H1 (cell line): Measurements from ENCODE around the gene TMEM187.

Source experiments
- CREB1 ChIP-seq: IDR thresholded peaks from 2 replicates; pipeline ENCODE4 v1.6.1; 2012; ENCODE audit warnings: inconsistent platforms
- EZH2 ChIP-seq: fragments of 200-600 bp; sonication (generic); IDR thresholded peaks from 2 replicates; pipeline ENCODE4 v1.7.1; 2012; ENCODE audit warnings: low read depth, mild to moderate bottlenecking, moderate library complexity, low read length, inconsistent platforms; ENCODE audit not compliant: severe bottlenecking
- JUN ChIP-seq: IDR thresholded peaks from 2 replicates; pipeline ENCODE4 v1.6.1; 2011; ENCODE audit warnings: low read depth, mild to moderate bottlenecking, improper control_type of control experiment, low read length
- NANOG ChIP-seq: IDR thresholded peaks from 2 replicates; pipeline ENCODE4 v1.6.1; 2011; ENCODE audit warnings: low read length, low read depth, mild to moderate bottlenecking, inconsistent platforms; ENCODE audit not compliant: insufficient read depth, poor library complexity, severe bottlenecking
- POLR2A ChIP-seq, 2 experiments: IDR thresholded peaks; 1 replicate in 1 of 2; 2 replicates in 1 of 2; pipeline ENCODE4 v1.6.1; 2011; ENCODE audit warnings: low read depth in 2 of 2, low read length in 2 of 2, mild to moderate bottlenecking in 2 of 2; ENCODE audit errors: control extremely low read depth in 1 of 2
- RAD21 ChIP-seq, 2 experiments: IDR thresholded peaks in 1 of 2; conservative IDR thresholded peaks in 1 of 2; 2 replicates each; pipeline ENCODE4 v1.6.1; 2011; ENCODE audit warnings: low read depth in 2 of 2, low read length in 2 of 2, improper control_type of control experiment in 1 of 2, inconsistent platforms in 1 of 2, mild to moderate bottlenecking in 1 of 2, moderate library complexity in 1 of 2
- RXRA ChIP-seq: IDR thresholded peaks from 2 replicates; pipeline ENCODE4 v1.6.1; 2011; ENCODE audit warnings: low read depth, mild to moderate bottlenecking, low read length, moderate library complexity; ENCODE audit not compliant: insufficient read depth
- TF ChIP-seq, protein P1 (sequence below), 3 experiments: IDR thresholded peaks; 1 replicate in 2 of 3; 2 replicates in 1 of 3; pipeline versions ENCODE4 v1.5.1 to v1.6.1; 2011; ENCODE audit warnings: low read length in 3 of 3, mild to moderate bottlenecking in 3 of 3, inconsistent platforms in 2 of 3, low read depth in 1 of 3, moderate library complexity in 1 of 3; ENCODE audit not compliant: insufficient read depth in 1 of 3; ENCODE audit errors: control extremely low read depth in 1 of 3
- TF ChIP-seq, protein P2 (sequence below): fragments of 300-600 bp; sonication (generic); IDR thresholded peaks from 2 replicates; pipeline ENCODE4 v1.7.1; 2012; ENCODE audit warnings: low read length, moderate library complexity, mild to moderate bottlenecking, inconsistent platforms; ENCODE audit not compliant: insufficient replicate concordance
- TF ChIP-seq, protein P3 (sequence below): IDR thresholded peaks from 2 replicates; pipeline ENCODE4 v1.6.1; 2012; ENCODE audit warnings: low read length, inconsistent platforms
- TF ChIP-seq, protein P4 (sequence below): IDR thresholded peaks from 2 replicates; pipeline ENCODE4 v1.6.1; 2012; ENCODE audit warnings: inconsistent platforms

DNA sequence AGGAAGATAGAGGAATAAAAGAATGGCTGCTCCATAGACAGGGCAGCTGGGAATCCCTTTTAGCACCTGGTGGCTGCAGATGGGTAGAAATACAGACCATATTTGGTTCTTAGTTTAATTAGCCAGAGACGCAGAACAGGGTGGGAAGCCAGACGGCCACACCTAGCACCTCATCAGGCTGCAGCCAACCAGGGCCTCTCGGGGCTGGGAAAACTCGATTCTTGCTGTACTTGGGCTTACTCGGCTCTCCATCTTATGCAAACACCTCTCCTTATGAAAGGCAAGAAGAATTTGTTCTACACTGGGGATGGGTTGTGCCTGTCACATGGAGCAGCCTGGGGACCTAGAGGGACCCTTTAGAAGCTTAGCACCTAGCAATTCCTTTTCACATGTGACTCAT is 27.5 kb downstream of the TMEM187 start:
- TF ChIP-seq, protein P1, sequence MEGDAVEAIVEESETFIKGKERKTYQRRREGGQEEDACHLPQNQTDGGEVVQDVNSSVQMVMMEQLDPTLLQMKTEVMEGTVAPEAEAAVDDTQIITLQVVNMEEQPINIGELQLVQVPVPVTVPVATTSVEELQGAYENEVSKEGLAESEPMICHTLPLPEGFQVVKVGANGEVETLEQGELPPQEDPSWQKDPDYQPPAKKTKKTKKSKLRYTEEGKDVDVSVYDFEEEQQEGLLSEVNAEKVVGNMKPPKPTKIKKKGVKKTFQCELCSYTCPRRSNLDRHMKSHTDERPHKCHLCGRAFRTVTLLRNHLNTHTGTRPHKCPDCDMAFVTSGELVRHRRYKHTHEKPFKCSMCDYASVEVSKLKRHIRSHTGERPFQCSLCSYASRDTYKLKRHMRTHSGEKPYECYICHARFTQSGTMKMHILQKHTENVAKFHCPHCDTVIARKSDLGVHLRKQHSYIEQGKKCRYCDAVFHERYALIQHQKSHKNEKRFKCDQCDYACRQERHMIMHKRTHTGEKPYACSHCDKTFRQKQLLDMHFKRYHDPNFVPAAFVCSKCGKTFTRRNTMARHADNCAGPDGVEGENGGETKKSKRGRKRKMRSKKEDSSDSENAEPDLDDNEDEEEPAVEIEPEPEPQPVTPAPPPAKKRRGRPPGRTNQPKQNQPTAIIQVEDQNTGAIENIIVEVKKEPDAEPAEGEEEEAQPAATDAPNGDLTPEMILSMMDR (IDR thresholded peaks at IDR 0.05; ENCODE audit: control extremely low read depth in 1 of 3, insufficient read depth in 1 of 3, low read depth in 1 of 3, low read length in 3 of 3): no peak
- TF ChIP-seq, protein P2, sequence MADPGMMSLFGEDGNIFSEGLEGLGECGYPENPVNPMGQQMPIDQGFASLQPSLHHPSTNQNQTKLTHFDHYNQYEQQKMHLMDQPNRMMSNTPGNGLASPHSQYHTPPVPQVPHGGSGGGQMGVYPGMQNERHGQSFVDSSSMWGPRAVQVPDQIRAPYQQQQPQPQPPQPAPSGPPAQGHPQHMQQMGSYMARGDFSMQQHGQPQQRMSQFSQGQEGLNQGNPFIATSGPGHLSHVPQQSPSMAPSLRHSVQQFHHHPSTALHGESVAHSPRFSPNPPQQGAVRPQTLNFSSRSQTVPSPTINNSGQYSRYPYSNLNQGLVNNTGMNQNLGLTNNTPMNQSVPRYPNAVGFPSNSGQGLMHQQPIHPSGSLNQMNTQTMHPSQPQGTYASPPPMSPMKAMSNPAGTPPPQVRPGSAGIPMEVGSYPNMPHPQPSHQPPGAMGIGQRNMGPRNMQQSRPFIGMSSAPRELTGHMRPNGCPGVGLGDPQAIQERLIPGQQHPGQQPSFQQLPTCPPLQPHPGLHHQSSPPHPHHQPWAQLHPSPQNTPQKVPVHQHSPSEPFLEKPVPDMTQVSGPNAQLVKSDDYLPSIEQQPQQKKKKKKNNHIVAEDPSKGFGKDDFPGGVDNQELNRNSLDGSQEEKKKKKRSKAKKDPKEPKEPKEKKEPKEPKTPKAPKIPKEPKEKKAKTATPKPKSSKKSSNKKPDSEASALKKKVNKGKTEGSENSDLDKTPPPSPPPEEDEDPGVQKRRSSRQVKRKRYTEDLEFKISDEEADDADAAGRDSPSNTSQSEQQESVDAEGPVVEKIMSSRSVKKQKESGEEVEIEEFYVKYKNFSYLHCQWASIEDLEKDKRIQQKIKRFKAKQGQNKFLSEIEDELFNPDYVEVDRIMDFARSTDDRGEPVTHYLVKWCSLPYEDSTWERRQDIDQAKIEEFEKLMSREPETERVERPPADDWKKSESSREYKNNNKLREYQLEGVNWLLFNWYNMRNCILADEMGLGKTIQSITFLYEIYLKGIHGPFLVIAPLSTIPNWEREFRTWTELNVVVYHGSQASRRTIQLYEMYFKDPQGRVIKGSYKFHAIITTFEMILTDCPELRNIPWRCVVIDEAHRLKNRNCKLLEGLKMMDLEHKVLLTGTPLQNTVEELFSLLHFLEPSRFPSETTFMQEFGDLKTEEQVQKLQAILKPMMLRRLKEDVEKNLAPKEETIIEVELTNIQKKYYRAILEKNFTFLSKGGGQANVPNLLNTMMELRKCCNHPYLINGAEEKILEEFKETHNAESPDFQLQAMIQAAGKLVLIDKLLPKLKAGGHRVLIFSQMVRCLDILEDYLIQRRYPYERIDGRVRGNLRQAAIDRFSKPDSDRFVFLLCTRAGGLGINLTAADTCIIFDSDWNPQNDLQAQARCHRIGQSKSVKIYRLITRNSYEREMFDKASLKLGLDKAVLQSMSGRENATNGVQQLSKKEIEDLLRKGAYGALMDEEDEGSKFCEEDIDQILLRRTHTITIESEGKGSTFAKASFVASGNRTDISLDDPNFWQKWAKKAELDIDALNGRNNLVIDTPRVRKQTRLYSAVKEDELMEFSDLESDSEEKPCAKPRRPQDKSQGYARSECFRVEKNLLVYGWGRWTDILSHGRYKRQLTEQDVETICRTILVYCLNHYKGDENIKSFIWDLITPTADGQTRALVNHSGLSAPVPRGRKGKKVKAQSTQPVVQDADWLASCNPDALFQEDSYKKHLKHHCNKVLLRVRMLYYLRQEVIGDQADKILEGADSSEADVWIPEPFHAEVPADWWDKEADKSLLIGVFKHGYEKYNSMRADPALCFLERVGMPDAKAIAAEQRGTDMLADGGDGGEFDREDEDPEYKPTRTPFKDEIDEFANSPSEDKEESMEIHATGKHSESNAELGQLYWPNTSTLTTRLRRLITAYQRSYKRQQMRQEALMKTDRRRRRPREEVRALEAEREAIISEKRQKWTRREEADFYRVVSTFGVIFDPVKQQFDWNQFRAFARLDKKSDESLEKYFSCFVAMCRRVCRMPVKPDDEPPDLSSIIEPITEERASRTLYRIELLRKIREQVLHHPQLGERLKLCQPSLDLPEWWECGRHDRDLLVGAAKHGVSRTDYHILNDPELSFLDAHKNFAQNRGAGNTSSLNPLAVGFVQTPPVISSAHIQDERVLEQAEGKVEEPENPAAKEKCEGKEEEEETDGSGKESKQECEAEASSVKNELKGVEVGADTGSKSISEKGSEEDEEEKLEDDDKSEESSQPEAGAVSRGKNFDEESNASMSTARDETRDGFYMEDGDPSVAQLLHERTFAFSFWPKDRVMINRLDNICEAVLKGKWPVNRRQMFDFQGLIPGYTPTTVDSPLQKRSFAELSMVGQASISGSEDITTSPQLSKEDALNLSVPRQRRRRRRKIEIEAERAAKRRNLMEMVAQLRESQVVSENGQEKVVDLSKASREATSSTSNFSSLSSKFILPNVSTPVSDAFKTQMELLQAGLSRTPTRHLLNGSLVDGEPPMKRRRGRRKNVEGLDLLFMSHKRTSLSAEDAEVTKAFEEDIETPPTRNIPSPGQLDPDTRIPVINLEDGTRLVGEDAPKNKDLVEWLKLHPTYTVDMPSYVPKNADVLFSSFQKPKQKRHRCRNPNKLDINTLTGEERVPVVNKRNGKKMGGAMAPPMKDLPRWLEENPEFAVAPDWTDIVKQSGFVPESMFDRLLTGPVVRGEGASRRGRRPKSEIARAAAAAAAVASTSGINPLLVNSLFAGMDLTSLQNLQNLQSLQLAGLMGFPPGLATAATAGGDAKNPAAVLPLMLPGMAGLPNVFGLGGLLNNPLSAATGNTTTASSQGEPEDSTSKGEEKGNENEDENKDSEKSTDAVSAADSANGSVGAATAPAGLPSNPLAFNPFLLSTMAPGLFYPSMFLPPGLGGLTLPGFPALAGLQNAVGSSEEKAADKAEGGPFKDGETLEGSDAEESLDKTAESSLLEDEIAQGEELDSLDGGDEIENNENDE: no peak
- TF ChIP-seq JUN (no peak), POLR2A (IDR thresholded peaks at IDR 0.05; ENCODE audit: control extremely low read depth in 1 of 2, low read depth in 2 of 2, low read length in 2 of 2) (no peak), EZH2 (no peak), RXRA (no peak), RAD21 (IDR thresholded peaks at IDR 0.05 in 1 of 2, conservative IDR thresholded peaks at IDR 0.05 in 1 of 2; ENCODE audit: low read depth in 2 of 2, low read length in 2 of 2) (no peak), NANOG (no peak), CREB1 (no peak)
- TF ChIP-seq, protein P3, sequence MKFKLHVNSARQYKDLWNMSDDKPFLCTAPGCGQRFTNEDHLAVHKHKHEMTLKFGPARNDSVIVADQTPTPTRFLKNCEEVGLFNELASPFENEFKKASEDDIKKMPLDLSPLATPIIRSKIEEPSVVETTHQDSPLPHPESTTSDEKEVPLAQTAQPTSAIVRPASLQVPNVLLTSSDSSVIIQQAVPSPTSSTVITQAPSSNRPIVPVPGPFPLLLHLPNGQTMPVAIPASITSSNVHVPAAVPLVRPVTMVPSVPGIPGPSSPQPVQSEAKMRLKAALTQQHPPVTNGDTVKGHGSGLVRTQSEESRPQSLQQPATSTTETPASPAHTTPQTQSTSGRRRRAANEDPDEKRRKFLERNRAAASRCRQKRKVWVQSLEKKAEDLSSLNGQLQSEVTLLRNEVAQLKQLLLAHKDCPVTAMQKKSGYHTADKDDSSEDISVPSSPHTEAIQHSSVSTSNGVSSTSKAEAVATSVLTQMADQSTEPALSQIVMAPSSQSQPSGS: no peak
- TF ChIP-seq, protein P4, sequence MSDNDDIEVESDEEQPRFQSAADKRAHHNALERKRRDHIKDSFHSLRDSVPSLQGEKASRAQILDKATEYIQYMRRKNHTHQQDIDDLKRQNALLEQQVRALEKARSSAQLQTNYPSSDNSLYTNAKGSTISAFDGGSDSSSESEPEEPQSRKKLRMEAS: no peak
